Neural crest cell (in vitro differentiated cells): ENCODE data around the gene HOXB9. TPM values are rescaled to one million over a fixed set of nuclear protein-coding genes. Genes with fewer than 3 reads are reported as not detected.

Source experiments
- DNase-seq: peaks from one replicate; pipeline ENCODE4 v3.0.0; 2021; ENCODE audit warnings: low read depth, mixed read lengths, low spot score
- H3K27ac Mint-ChIP-seq: one replicate; pipeline ENCODE4 v1.8.0; 2021; ENCODE audit warnings: mild to moderate bottlenecking, mixed read lengths; ENCODE audit not compliant: unreplicated experiment
- H3K27me3 Mint-ChIP-seq: 2 replicates; pipeline ENCODE4 v1.8.0; 2021; ENCODE audit warnings: low read depth, mild to moderate bottlenecking, mixed read lengths
- H3K36me3 Mint-ChIP-seq: 2 replicates; pipeline ENCODE4 v1.8.0; 2021; ENCODE audit warnings: low read depth, mild to moderate bottlenecking, mixed read lengths
- H3K4me1 Mint-ChIP-seq: 2 replicates; pipeline ENCODE4 v1.8.0; 2021; ENCODE audit warnings: mixed read lengths
- H3K4me3 Mint-ChIP-seq: one replicate; pipeline ENCODE4 v1.8.0; 2021; ENCODE audit warnings: mild to moderate bottlenecking, mixed read lengths
- H3K9me3 Mint-ChIP-seq: 2 replicates; pipeline ENCODE4 v1.8.0; 2021; ENCODE audit warnings: mixed read lengths
- CTCF ChIP-seq: fragments of 200-600 bp; sonication (generic); conservative IDR thresholded peaks from 2 replicates; pipeline ENCODE4 v1.5.0; 2021; ENCODE audit warnings: antibody characterized with exemption, mild to moderate bottlenecking
- total RNA-seq: library from RNA; stranded (reverse); gene quantifications from 2 replicates; pipeline ENCODE4 v1.2.1, GENCODE V29; 2021

HOXB9 gene
- total RNA-seq, 1 donor from 2014 or later: 89.8 TPM

- peaks cover 13% of the 10 kb centered on the region for H3K36me3 Mint-ChIP-seq
- H3K27me3 Mint-ChIP-seq: peaks cover 100% of the 10 kb centered on the region
- H3K9me3 Mint-ChIP-seq: no peaks in the 10 kb centered on the region
- TF ChIP-seq CTCF: no peak
- H3K4me1 Mint-ChIP-seq: peaks cover 17% of the 10 kb centered on the region
- H3K27ac Mint-ChIP-seq: peak overlapping the region; percentile 54
- H3K4me3 Mint-ChIP-seq: peak overlapping the region; percentile 88
- no peak for DNase-seq
Measured at GRCh38 chr17:48615963-48616716, 10.0 kb downstream of the HOXB9 start.

- Mint-ChIP-seq H3K27me3 (peaks cover 100% of the 10 kb centered on the region), H3K27ac (peak within 1 kb of the TSS; percentile 87), H3K36me3 (peaks cover 13% of the 10 kb centered on the region), H3K4me1 (peaks cover 21% of the 10 kb centered on the region), H3K9me3 (no peaks in the 10 kb centered on the region), H3K4me3 (peak within 1 kb of the TSS; percentile 88)
- no peak for DNase-seq
- TF ChIP-seq CTCF: no peak
Measured at GRCh38 chr17:48615047-48615962, 10.9 kb downstream of the HOXB9 start, which contains the start of gene HOXB8. Gene HOXB8, minus strand, starts transcription at chr17:48615292. Its CDS starts 588 bp downstream, at chr17:48614704.

GRCh38 chr17:48613862-48614694 lies 12.1 kb downstream of the HOXB9 start:
- DNase-seq: no peak
- H3K27ac Mint-ChIP-seq: peak overlapping the region; percentile 86
- no peaks in the 10 kb centered on the region for H3K9me3 Mint-ChIP-seq
- TF ChIP-seq CTCF: no peak
- peak overlapping the region; percentile 88 for H3K4me3 Mint-ChIP-seq
- H3K4me1 Mint-ChIP-seq: peaks cover 24% of the 10 kb centered on the region
- H3K27me3 Mint-ChIP-seq: peaks cover 100% of the 10 kb centered on the region
- H3K36me3 Mint-ChIP-seq: peaks cover 13% of the 10 kb centered on the region

GRCh38 chr17:48612854-48613691 lies 13.1 kb downstream of the HOXB9 start:
- peak overlapping the region; percentile 91 for H3K4me3 Mint-ChIP-seq
- peak overlapping the region; percentile 96 for H3K27ac Mint-ChIP-seq
- no peaks in the 10 kb centered on the region for H3K9me3 Mint-ChIP-seq
- peak; percentile 47 for TF ChIP-seq CTCF
- H3K27me3 Mint-ChIP-seq: peaks cover 100% of the 10 kb centered on the region
- no peak for DNase-seq
- H3K36me3 Mint-ChIP-seq: peaks cover 9% of the 10 kb centered on the region
- peaks cover 21% of the 10 kb centered on the region for H3K4me1 Mint-ChIP-seq
